Activated T-cell treated with anti-CD3 and anti-CD28 coated beads, Interleukin-2, amount 50 U/mL, for 1 hour (primary cell): ENCODE results near the gene WHRN.

Source experiments
- DNase-seq: peaks from one replicate; pipeline ENCODE4 v3.0.0-alpha.2; 2020

The WHRN gene

GRCh38 chr9:114394523-114395333 lies 110.5 kb downstream of the WHRN start:
- no peak for DNase-seq

DNA sequence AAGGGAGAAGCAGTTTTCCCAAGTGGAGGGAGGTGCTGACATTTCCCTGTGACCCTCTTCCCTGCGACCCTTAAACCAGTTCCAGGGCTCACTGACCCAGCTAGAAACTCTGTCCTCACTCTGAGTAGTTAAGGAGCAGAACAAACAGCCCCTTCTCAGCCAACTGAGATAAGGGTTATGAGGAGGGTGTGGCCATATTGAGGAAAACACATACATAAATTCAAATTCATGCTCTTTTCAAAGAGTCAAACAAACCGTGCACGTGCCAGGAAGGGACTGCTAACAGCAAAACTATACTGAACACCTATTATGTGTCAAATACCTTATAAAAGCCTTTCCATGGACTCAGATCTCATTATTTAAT lies 112.5 kb downstream of the WHRN start:
- DNase-seq: no peak

- DNase-seq: no peak
Observed at GRCh38 chr9:114390952-114391351, 114.3 kb downstream of the WHRN start.

DNA sequence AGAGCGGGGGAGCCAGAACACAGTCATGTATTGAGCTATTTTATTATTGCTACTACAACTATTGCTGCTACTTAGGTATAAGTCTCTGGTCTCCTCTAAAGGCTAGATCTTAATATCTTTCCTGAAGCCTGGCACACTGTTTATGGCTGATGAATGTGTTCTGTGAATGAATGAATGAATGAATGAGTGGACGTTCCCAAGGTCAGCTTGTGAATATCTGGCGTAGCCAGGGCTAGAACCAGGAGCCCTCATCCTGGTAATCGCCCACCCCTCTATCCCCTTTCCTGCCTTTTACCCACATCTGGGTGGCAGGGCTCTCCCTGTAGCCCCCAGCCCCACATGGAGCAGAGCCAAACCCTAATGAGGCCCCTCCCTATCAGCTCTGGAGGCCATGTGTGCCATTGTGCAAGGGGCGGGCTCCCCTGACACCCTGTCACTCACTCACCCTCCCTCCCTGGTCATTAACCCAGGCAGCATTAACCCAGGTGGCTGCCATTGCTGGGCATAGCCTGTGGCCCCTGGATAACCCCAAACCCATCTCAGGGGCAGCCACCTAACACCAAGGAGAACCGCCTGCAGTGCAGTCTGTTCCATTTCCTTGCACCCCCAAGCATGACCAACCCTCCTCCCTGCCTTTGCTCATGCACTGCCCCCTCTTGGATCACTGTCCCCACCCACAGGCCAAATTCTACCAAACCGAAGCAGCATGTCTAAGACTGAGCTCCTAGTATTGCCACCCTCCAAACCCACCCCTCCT lies 115.5 kb downstream of the WHRN start:
- DNase-seq: no peak

- DNase-seq: no peak
Observed at GRCh38 chr9:114388764-114389375, 116.4 kb downstream of the WHRN start.

DNA sequence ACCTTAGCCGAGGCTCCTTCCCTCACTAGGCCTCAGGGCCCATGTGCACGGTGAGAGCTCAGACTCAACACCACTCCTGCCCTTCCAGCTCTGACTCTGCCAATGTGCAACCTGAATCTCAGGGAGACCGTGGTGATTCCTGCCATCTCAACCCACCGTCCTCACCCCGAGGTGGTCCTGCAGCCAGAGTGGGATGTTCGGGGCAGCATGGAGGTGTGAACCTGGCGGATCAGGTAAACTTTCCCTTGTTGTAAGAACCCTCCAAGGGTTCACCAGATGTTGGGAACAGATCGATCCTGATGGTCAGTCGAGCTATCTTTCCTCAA lies 117.0 kb downstream of the WHRN start:
- DNase-seq: no peak

GRCh38 chr9:114387680-114388356 lies 117.5 kb downstream of the WHRN start, which contains the start of gene AKNA:
Gene AKNA, minus strand, starts transcription at chr9:114387982. Its CDS starts 6,649 bp downstream, at chr9:114381333.
- peak; percentile 84 for DNase-seq

- no peak for DNase-seq
Observed at GRCh38 chr9:114386886-114387679, 118.2 kb downstream of the WHRN start.

DNA sequence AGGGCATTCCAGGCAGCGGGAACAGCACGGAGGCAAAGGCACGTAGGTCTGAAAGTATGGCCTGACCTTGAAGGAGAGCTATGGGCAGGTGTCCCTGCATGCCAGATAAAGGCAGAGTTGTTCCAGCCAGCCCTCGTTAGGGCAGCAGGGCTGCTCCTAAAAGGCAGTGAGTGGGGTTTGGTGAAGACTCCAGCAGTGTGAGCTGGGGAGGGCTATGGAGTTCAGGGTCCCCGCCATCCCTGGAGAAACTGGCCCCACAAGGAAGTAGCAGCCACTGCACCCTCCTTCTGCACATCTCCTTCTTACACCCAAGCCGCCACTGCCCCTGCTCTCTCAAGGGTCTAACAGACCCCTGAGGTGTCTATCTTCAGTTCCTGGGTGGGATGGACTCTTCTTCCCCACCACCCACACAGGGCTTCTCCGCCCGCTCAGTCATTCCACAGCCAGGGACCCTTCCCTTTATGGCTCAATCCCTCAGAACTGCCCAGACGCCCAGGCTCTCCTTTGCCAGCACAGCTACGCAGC lies 118.8 kb downstream of the WHRN start:
- no peak for DNase-seq

- DNase-seq: peak; percentile 83
Observed at GRCh38 chr9:114385397-114386181, 119.7 kb downstream of the WHRN start.

DNA sequence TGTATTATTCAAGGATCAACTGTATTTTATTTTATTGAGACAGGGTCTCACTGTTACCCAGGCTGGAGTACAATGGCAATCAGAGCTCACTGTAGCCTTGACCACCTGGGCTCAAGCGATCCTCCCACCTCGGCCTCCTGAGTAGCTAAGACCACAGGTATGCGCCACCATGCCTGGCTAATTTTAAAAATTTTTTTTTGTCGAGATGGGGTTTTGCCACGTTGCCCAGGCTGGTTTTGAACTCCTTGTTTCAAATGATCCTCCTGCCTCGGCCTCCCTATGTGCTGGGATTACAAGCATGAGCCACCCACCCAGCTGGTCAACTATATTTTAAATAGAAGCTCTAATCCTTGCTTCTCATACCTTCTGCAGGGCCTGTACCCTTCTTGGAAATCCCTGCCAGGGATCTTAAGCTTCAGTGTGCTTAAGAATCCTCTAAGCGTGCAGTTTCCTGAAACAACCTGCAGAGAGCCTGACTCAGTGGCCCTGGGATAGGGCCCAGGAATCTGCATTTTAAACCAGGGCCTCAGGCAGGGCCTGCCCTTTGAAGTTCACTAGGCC lies 120.4 kb downstream of the WHRN start:
- no peak for DNase-seq

DNA sequence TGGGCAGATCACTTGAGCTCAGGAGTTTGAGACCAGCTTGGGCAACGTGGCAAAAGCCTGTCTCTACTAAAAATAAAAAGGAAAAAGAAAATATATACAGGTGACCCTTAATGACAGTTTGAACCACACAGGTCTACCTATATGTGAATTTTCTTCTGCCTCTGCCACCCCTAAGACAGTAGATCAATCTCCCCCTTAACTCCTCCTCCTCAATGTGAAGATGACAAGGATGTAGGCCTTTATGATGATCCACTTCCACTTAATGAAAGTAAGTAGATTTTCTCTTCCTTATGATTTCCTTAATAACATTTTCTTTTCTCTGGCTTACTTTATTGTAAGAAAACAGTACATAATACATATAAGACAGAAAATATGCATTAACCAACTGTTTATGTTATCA lies 120.9 kb downstream of the WHRN start:
- DNase-seq: no peak

DNA sequence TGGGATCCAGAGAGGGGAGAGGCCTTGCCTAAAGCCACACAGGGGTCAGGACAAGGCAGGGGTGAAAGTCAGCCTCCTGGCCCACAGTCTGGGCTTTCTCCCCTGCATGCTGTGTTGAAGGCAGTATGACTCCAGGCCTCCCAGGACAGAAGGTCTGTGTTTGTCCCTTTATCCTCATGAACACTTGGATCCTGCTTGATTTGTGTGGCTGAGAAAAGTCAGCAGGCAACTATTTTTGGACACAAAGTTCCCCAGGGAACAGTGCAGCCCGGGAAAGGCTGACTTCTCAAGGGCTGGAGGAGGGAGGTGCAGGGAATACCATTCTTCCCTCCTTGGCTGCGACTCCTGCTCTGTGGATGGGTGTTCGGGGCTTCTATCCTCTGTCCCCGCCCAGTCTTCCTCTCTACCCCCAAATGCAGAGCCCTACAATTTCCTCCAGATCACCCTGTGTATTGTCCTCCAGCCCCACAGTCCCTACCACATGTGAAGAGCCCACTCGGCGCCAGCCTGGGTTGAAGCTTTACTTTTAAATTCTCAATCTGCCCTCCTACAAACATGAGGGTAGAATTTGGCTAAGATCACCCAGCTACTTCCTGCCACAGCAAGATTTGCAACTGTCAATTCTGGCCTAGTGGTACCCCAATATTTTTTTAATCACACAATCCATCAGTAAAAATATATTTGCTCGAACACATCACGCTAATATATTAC lies 121.6 kb downstream of the WHRN start:
- no peak for DNase-seq

- DNase-seq: peak; percentile 66
Observed at GRCh38 chr9:114382699-114383520, 122.4 kb downstream of the WHRN start.

DNA sequence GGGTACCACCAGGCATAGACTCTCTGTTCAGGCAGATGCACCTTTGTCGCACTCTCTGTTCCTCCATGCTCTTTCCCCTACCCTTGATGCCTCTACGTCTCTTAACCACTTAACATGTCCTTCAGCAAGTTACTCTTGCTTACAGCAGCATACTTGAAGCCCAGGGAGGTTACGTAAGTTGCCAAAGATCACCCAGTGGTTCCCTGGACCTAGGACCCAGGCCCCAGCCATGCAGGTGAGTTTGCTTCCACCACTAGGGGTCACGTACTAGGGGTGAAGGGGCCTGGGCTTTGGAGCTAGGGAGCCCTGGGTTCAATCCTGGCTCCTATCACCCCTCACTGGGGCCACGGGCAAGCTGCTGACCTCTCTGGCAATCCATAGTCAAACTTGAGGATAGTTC lies 126.4 kb downstream of the WHRN start:
- no peak for DNase-seq

DNA sequence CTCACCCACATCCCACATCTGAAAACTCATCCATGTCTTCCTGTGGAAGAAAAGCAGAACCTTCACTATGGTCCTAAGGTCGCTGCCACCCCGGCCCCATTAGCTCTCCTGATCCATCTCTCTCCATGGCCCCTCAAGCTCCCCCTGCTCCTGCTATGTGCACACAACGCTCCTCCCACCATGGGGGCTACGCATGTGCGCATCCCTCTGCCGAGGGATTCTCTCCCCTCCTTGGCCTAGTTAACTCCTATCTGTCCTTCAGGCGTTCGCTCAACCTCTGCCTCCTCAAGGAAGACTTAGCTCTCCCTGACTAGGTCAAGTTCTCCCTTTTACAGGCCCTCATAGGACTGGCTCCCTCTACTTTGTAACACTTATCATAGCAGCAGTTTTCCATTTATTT lies 127.3 kb downstream of the WHRN start:
- no peak for DNase-seq

- DNase-seq: no peak
Observed at GRCh38 chr9:114376586-114377445, 128.5 kb downstream of the WHRN start.

DNA sequence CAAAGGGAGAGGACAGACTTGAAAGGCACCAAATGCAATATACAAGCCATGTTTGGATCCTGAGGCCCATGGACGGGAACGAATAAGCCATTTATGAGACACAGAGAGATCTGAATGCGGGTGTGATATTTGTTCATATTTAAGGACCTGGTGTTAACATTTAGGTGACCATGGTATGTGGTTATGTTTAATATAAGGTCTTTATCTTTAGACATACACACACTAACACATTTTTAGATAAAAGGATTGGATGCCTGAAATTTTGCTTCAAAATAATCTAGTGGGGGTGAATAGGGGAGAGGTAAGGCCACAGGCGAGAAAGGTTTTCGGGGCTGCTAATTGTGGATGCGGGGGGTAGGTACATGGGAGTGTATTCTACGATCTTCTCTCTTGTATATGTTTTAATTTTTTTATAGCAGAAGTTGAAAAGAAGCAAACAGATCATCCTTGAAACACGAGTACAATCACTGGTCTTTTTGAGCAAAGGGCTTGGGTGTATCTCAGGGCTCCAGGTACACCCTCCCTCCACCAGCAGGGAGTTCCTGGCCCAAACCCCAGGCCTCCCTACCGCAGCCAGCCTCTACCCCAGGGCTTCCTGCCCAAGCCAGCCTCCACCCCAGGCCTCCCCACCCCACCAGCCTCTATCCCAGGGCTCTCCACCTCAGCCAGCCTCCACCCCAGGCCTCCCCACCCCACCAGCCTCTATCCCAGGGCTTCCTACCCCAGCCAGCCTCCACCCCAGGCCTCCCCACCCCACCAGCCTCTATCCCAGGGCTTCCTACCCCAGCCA lies 129.7 kb downstream of the WHRN start:
- DNase-seq: no peak
